Keratinocyte (primary cell): ENCODE results near the gene SPTLC3. TPM values are rescaled to one million over a fixed set of nuclear protein-coding genes. Genes with fewer than 3 reads are reported as not detected.
A peak's percentile ranks its signal among the peaks of the same experiment; 100 is the strongest.

Experiments used
- DNase-seq: peaks from one replicate; pipeline ENCODE4 v3.0.0-alpha.2; 2011; ENCODE audit warnings: low read depth, missing footprints, low spot score
- FAIRE-seq: peaks from 2 replicates; lab custom pipeline; 2011; peaks lifted over from hg19 to GRCh38; lab: Jason Lieb, UNC
- H2AFZ ChIP-seq: 2 replicates; pipeline ENCODE4 v1.6.0; 2012; ENCODE audit warnings: low read length, control low read depth, inconsistent platforms; ENCODE audit not compliant: control insufficient read depth
- H3K27ac ChIP-seq: 2 replicates; pipeline ENCODE4 v1.5.1; 2011; ENCODE audit warnings: low read length; ENCODE audit not compliant: control insufficient read depth, insufficient read depth
- H3K27me3 ChIP-seq: 3 replicates; pipeline ENCODE4 v1.6.0; 2011; ENCODE audit warnings: low read length; ENCODE audit not compliant: control insufficient read depth, insufficient read depth; ENCODE audit errors: extremely low read depth
- H3K36me3 ChIP-seq, 2 experiments: 2 replicates in 1 of 2; 3 replicates in 1 of 2; pipeline ENCODE4 v1.5.1; 2011; ENCODE audit warnings: low read length in 2 of 2, mild to moderate bottlenecking in 1 of 2; ENCODE audit not compliant: control insufficient read depth in 2 of 2, insufficient read depth in 2 of 2; ENCODE audit errors: extremely low read depth in 1 of 2
- H3K4me1 ChIP-seq: 3 replicates; pipeline ENCODE4 v1.5.1; 2011; ENCODE audit warnings: low read length; ENCODE audit not compliant: control insufficient read depth, insufficient read depth; ENCODE audit errors: extremely low read depth
- H3K4me2 ChIP-seq: 3 replicates; pipeline ENCODE4 v1.6.0; 2011; ENCODE audit warnings: low read depth, low read length; ENCODE audit not compliant: control insufficient read depth, insufficient read depth; ENCODE audit errors: extremely low read depth
- H3K4me3 ChIP-seq, 3 experiments: fragments of 200-600 bp in 1 of 3; sonication (generic) in 1 of 3; 2 replicates in 2 of 3; 3 replicates in 1 of 3; pipeline ENCODE4 v1.5.1; 2011 to 2016; ENCODE audit warnings: low read length in 3 of 3, mild to moderate bottlenecking in 3 of 3, control low read depth in 2 of 3, inconsistent platforms in 1 of 3, low read depth in 1 of 3, mixed read lengths in 1 of 3, mixed run types in 1 of 3, moderate library complexity in 1 of 3; ENCODE audit not compliant: control insufficient read depth in 2 of 3, insufficient read depth in 2 of 3; ENCODE audit errors: extremely low read depth in 1 of 3
- H3K79me2 ChIP-seq: 2 replicates; pipeline ENCODE4 v1.6.0; 2012; ENCODE audit warnings: low read length; ENCODE audit not compliant: control insufficient read depth, insufficient read depth
- H3K9ac ChIP-seq: 3 replicates; pipeline ENCODE4 v1.6.0; 2011; ENCODE audit warnings: low read length; ENCODE audit not compliant: control insufficient read depth, insufficient read depth; ENCODE audit errors: extremely low read depth
- H3K9me1 ChIP-seq: 3 replicates; pipeline ENCODE4 v1.6.0; 2011; ENCODE audit warnings: low read length; ENCODE audit not compliant: control insufficient read depth, insufficient read depth; ENCODE audit errors: extremely low read depth
- H3K9me3 ChIP-seq: 2 replicates; pipeline ENCODE4 v1.5.1; 2012; ENCODE audit warnings: low read depth, low read length; ENCODE audit not compliant: control insufficient read depth
- H4K20me1 ChIP-seq: 3 replicates; pipeline ENCODE4 v1.6.0; 2011; ENCODE audit warnings: low read length; ENCODE audit not compliant: control insufficient read depth, insufficient read depth; ENCODE audit errors: extremely low read depth
- EZH2 ChIP-seq: IDR thresholded peaks from one replicate; pipeline ENCODE4 v1.6.1; 2012; ENCODE audit warnings: inconsistent platforms, mild to moderate bottlenecking, low read length, moderate library complexity
- dilution Hi-C: fragments of 300-500 bp; cut with MboI; formaldehyde crosslinking; loops from one replicate; pipeline ENCODE4 v1.7.0; 2020; ENCODE audit warnings: low sequenced_read_pairs; ENCODE audit not compliant: extremely low pct_ligation_motif_present
- polyA plus RNA-seq, 5 experiments: library from polyadenylated mRNA; depleted of rRNA in 3 of 5; stranded (reverse) in 3 of 5; stranded (forward) in 1 of 5; unstranded in 1 of 5; fragments of >200 nt; gene quantifications; 1 replicate in 1 of 5; 2 replicates in 3 of 5; 3 replicates in 1 of 5; pipeline versions ENCODE4 v1.2.1 to v1.2.3, GENCODE V29; 2011 to 2012; ENCODE audit warnings: missing spikeins in 2 of 5, low read depth in 1 of 5, low replicate concordance in 1 of 5
- TF ChIP-seq, protein P1 (sequence below), 3 experiments: IDR thresholded peaks in 1 of 3; conservative IDR thresholded peaks in 1 of 3; optimal IDR thresholded peaks in 1 of 3; 2 replicates in 2 of 3; 3 replicates in 1 of 3; pipeline versions ENCODE3 to v1.5.1; 2011; ENCODE audit warnings: low read length in 3 of 3, mild to moderate bottlenecking in 3 of 3, moderate library complexity in 2 of 3, control low read depth in 1 of 3, inconsistent platforms in 1 of 3; ENCODE audit not compliant: insufficient read depth in 2 of 3; ENCODE audit errors: extremely low read depth in 1 of 3

Gene SPTLC3
- polyA plus RNA-seq, 1 donor (not counting 4 experiments of a cell fraction or from before 2014, with no cell fraction given), result 11.4 TPM

DNA sequence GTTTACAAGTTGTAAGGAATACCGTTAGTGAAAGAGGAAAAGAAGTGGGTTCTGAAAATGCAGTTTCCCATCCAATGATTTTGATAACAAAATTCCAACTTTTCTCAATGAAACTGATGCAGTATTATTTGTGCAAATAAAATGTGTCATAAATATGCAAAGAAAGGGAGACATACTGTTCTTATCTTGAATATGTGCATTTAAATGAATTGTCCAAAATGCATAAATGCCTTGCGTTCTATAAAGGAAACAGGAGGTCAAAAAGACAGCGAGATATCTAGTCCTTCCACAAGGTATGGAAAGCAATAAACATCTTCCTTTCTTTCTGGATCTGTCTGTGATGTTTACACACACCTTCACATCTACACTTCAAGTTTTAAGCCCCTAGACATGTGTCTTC, 157.7 kb downstream of the SPTLC3 start:
- H2AFZ ChIP-seq, result no peak overlapping the region
- no peaks in the 10 kb centered on the region for H3K27me3 ChIP-seq
- H3K79me2 ChIP-seq, result no peaks in the 10 kb centered on the region
- TF ChIP-seq, protein P1, sequence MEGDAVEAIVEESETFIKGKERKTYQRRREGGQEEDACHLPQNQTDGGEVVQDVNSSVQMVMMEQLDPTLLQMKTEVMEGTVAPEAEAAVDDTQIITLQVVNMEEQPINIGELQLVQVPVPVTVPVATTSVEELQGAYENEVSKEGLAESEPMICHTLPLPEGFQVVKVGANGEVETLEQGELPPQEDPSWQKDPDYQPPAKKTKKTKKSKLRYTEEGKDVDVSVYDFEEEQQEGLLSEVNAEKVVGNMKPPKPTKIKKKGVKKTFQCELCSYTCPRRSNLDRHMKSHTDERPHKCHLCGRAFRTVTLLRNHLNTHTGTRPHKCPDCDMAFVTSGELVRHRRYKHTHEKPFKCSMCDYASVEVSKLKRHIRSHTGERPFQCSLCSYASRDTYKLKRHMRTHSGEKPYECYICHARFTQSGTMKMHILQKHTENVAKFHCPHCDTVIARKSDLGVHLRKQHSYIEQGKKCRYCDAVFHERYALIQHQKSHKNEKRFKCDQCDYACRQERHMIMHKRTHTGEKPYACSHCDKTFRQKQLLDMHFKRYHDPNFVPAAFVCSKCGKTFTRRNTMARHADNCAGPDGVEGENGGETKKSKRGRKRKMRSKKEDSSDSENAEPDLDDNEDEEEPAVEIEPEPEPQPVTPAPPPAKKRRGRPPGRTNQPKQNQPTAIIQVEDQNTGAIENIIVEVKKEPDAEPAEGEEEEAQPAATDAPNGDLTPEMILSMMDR (optimal IDR thresholded peaks at IDR 0.05 in 1 of 3, IDR thresholded peaks at IDR 0.05 in 1 of 3, conservative IDR thresholded peaks at IDR 0.05 in 1 of 3; ENCODE audit: extremely low read depth in 1 of 3, insufficient read depth in 2 of 3, low read length in 3 of 3), result no peak
- no peak for TF ChIP-seq EZH2
- H4K20me1 ChIP-seq, result no peaks in the 10 kb centered on the region
- no peak overlapping the region for H3K9ac ChIP-seq
- peaks cover 0 to 3% of the 10 kb centered on the region in 2 experiments for H3K36me3 ChIP-seq
- no peaks in the 10 kb centered on the region for H3K4me1 ChIP-seq
- no peaks in the 10 kb centered on the region for H3K9me3 ChIP-seq
- no peak overlapping the region for H3K27ac ChIP-seq
- H3K4me3 ChIP-seq, result no peak overlapping the region
- FAIRE-seq, result peak; percentile 32
- H3K9me1 ChIP-seq, result no peaks in the 10 kb centered on the region
- dilution Hi-C loops, result no loop called here
- H3K4me2 ChIP-seq, result no peak overlapping the region
- DNase-seq, result no peak

DNA sequence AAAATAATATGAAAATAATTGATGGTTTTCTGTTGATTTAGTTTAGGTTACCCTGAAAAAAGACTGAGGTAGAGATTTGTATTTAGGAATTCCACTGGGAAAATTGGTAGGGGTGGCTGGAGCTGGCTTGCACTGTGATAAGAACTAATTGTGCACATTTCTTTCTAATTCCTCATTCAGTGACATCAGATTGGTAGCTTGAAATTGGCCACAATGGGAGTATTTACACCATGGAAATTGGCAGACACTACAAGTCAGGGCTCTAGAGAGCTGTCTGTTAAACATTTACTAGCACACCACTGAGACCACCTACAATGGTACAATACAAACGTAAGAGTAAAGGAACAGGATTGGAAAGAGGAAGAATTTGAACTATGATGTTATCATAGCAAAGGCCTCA, 160.3 kb downstream of the SPTLC3 start:
- Histone ChIP-seq H3K27ac (no peak overlapping the region), H2AFZ (no peak overlapping the region), H4K20me1 (no peaks in the 10 kb centered on the region), H3K27me3 (no peaks in the 10 kb centered on the region), H3K79me2 (no peaks in the 10 kb centered on the region), H3K9me3 (no peaks in the 10 kb centered on the region), H3K4me2 (no peak overlapping the region), H3K4me3 (no peak overlapping the region), H3K9ac (no peak overlapping the region), H3K9me1 (no peaks in the 10 kb centered on the region), H3K4me1 (no peaks in the 10 kb centered on the region), H3K36me3 (peaks cover 0 to under 1% of the 10 kb centered on the region in 2 experiments)
- FAIRE-seq (no peak), DNase-seq (no peak)
- TF ChIP-seq, protein P1 (optimal IDR thresholded peaks at IDR 0.05 in 1 of 3, IDR thresholded peaks at IDR 0.05 in 1 of 3, conservative IDR thresholded peaks at IDR 0.05 in 1 of 3; ENCODE audit: extremely low read depth in 1 of 3, insufficient read depth in 2 of 3, low read length in 3 of 3), result no peak
- TF ChIP-seq EZH2, result no peak
- dilution Hi-C loops, result no loop called here
